Endothelial cell of hepatic sinusoid (primary cell): ENCODE data around the gene CDYL.

Experiments used
- in situ Hi-C: cut with HindIII; loops from 2 replicates; pipeline ENCODE4 v1.10.0; 2017; ENCODE audit warnings: low sequenced_read_pairs

Gene CDYL

GRCh38 chr6:4929097-4929718 is 153.0 kb downstream of the CDYL start:
- in situ Hi-C loops = no loop called here

- in situ Hi-C loops = no loop called here
These were observed 154.0 kb downstream of the CDYL start for GRCh38 chr6:4930025-4930691.

GRCh38 chr6:4931530-4932227 is 155.5 kb downstream of the CDYL start:
- in situ Hi-C loops = no loop called here

GRCh38 chr6:4932228-4932903 is 156.2 kb downstream of the CDYL start:
- in situ Hi-C loops = no loop called here

GRCh38 chr6:4935486-4935885 is 159.3 kb downstream of the CDYL start:
- in situ Hi-C loops = no loop called here

- in situ Hi-C loops = no loop called here
These were observed 159.9 kb downstream of the CDYL start for GRCh38 chr6:4935975-4936680.

- in situ Hi-C loops = no loop called here
These were observed 160.5 kb downstream of the CDYL start for GRCh38 chr6:4936681-4937041.

- in situ Hi-C loops = no loop called here
These were observed 161.2 kb downstream of the CDYL start for GRCh38 chr6:4937414-4937813.

GRCh38 chr6:4939241-4939640 is 163.0 kb downstream of the CDYL start:
- in situ Hi-C loops = no loop called here

GRCh38 chr6:4940416-4940815 is 164.2 kb downstream of the CDYL start:
- in situ Hi-C loops = no loop called here

GRCh38 chr6:4941782-4942672 is 165.8 kb downstream of the CDYL start:
- in situ Hi-C loops = no loop called here

- in situ Hi-C loops = no loop called here
These were observed 166.4 kb downstream of the CDYL start for GRCh38 chr6:4942673-4943009.

- in situ Hi-C loops = no loop called here
These were observed 167.5 kb downstream of the CDYL start for GRCh38 chr6:4943716-4944115.

- in situ Hi-C loops = no loop called here
These were observed 168.1 kb downstream of the CDYL start for GRCh38 chr6:4944325-4944724.

- in situ Hi-C loops = no loop called here
These were observed 170.3 kb downstream of the CDYL start for GRCh38 chr6:4946521-4946920.

- in situ Hi-C loops = no loop called here
These were observed 171.5 kb downstream of the CDYL start for GRCh38 chr6:4947716-4948115.

- in situ Hi-C loops = no loop called here
These were observed 172.7 kb downstream of the CDYL start for GRCh38 chr6:4948781-4949450.

- in situ Hi-C loops = no loop called here
These were observed 173.9 kb downstream of the CDYL start for GRCh38 chr6:4950076-4950475.

- in situ Hi-C loops = no loop called here
These were observed 174.8 kb downstream of the CDYL start for GRCh38 chr6:4950836-4951533.
